Subcutaneous adipose tissue (tissue), 4 donors: ENCODE measurements around the gene SYNGR3. TPM values are rescaled to one million over a fixed set of nuclear protein-coding genes. Genes with fewer than 3 reads are reported as not detected.

Source experiments
- CTCF ChIP-seq: fragments of 450-650 bp; IDR thresholded peaks from one replicate; pipeline ENCODE4 v1.5.1; 2016; ENCODE audit warnings: low read depth, mild to moderate bottlenecking, control low read depth, antibody characterized with exemption, moderate library complexity
- small RNA-seq: library from RNA; depleted of rRNA; stranded (forward); fragments of <200 nt; gene quantifications from one replicate; pipeline ENCODE3, GENCODE V24; 2016
- total RNA-seq, 4 donors: library from RNA; depleted of rRNA; stranded (reverse); fragments of >200 nt; gene quantifications; one replicate each; pipeline ENCODE4 v1.1.0, GENCODE V29; 2016

The SYNGR3 gene
- total RNA-seq, 4 donors from 2014 or later = not detected

DNA sequence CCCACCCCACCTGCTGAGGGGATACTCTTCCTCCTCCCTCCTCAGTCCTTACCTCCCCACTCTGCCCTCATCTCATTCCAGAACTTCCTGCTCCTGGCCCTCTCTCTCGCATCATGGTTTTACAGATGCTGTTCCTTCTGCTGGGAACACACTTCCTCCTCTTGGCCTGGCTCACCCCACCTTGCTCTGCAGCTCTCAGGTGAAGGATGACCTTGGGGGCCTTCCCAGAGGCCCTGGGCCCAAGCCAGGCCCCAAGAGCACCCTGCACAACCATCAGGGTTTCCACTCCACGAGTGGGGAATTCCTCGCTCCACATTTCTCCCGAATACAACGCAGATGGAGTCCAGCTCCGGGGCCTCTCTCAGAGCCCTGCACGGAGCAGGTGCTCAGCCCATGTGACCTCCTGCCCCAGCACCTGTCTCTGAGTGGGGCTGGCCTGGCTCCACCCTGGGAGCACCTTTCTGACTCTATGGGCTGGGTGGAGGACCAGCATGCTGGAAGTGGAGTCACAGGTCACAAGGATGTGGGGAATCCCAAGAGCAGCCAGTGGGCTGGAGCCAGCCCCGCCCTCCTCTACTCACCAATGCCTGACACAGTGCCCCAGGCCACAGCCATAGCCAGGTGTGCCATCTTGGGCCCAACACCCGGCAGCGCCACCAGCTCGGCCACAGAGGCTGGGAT, 53.4 kb downstream of the SYNGR3 start:
- TF ChIP-seq CTCF = no peak

Small RNA genes within 50 kb of the gene (small RNA-seq; reads per million reads assigned to genes)
- gene AC005363.2 = not detected
- gene RN7SL219P = not detected
- not detected for gene SNORA10
- not detected for gene SNORA64

Other genes starting within 250 kb of the SYNGR3 start
- gene NME3, start 218.4 kb upstream of the SYNGR3 start, total RNA-seq = 100 to 1,000 TPM in 1 of 4 donors, 10 to 100 TPM in 3; 34.1 to 102 (median 62.8) TPM
- 10 to 100 TPM in 1 of 4 donors, 1 to 10 TPM in 3; 2.3 to 13.8 (median 5.2) TPM for gene EME2, start 217.2 kb upstream of the SYNGR3 start, total RNA-seq
- 10 to 100 TPM; 34.1 to 62.4 (median 57.2) TPM for gene MRPS34, start 216.8 kb upstream of the SYNGR3 start, total RNA-seq
- gene SPSB3, start 207.4 kb upstream of the SYNGR3 start, total RNA-seq = 100 to 1,000 TPM in 1 of 4 donors, 10 to 100 TPM in 3; 14.7 to 102 (median 64.5) TPM
- gene NUBP2, start 207.0 kb upstream of the SYNGR3 start, total RNA-seq = 10 to 100 TPM; 17.0 to 77.2 (median 49.7) TPM
- under 1 TPM in 1 of 4 donors, not detected in 3; 0.66 TPM for gene IGFALS, start 196.3 kb upstream of the SYNGR3 start, total RNA-seq
- 100 to 1,000 TPM in 2 of 4 donors, 10 to 100 TPM in 2; 50.4 to 121 (median 108) TPM for gene HAGH, start 163.1 kb upstream of the SYNGR3 start, total RNA-seq
- gene FAHD1, start 162.8 kb upstream of the SYNGR3 start, total RNA-seq = 10 to 100 TPM; 25.4 to 42.0 (median 30.8) TPM
- not detected for gene MEIOB, start 117.8 kb upstream of the SYNGR3 start, total RNA-seq
- not detected for gene HS3ST6, start 71.6 kb upstream of the SYNGR3 start, total RNA-seq
- 10 to 100 TPM; 11.2 to 30.0 (median 18.1) TPM for gene MSRB1, start 46.8 kb upstream of the SYNGR3 start, total RNA-seq
- not detected for gene RPL3L, start 35.3 kb upstream of the SYNGR3 start, total RNA-seq
- 100 to 1,000 TPM; 120 to 198 (median 186) TPM for gene NDUFB10, start 30.4 kb upstream of the SYNGR3 start, total RNA-seq
- 1,000 to 10,000 TPM; 1,492 to 1,850 (median 1,797) TPM for gene RPS2, start 25.1 kb upstream of the SYNGR3 start, total RNA-seq
- gene RNF151, start 23.1 kb upstream of the SYNGR3 start, total RNA-seq = not detected
- 10 to 100 TPM; 20.9 to 30.6 (median 26.6) TPM for gene TBL3, start 17.9 kb upstream of the SYNGR3 start, total RNA-seq
- gene NOXO1, start 8.5 kb upstream of the SYNGR3 start, total RNA-seq = not detected
- gene GFER, start 5.8 kb upstream of the SYNGR3 start, total RNA-seq = 10 to 100 TPM in 3 of 4 donors, 1 to 10 TPM in 1; 9.1 to 17.4 (median 16.1) TPM
- 10 to 100 TPM; 13.9 to 45.0 (median 15.0) TPM for gene ZNF598, start 19.9 kb downstream of the SYNGR3 start, total RNA-seq
- gene NPW, start 29.8 kb downstream of the SYNGR3 start, total RNA-seq = not detected
- 100 to 1,000 TPM in 1 of 4 donors, 10 to 100 TPM in 3; 15.1 to 140 (median 48.9) TPM for gene NHERF2, start 36.9 kb downstream of the SYNGR3 start, total RNA-seq
- 10 to 100 TPM in 2 of 4 donors, 1 to 10 TPM in 2; 6.5 to 21.7 (median 12.0) TPM for gene NTHL1, start 57.9 kb downstream of the SYNGR3 start, total RNA-seq
- gene TSC2, start 58.0 kb downstream of the SYNGR3 start, total RNA-seq = 100 to 1,000 TPM in 1 of 4 donors, 10 to 100 TPM in 3; 31.1 to 110 (median 50.2) TPM
- gene PKD1, start 145.9 kb downstream of the SYNGR3 start, total RNA-seq = 100 to 1,000 TPM in 2 of 4 donors, 10 to 100 TPM in 2; 40.1 to 318 (median 76.1) TPM
- 1 to 10 TPM in 1 of 4 donors, not detected in 3; 3.0 TPM for gene RAB26, start 158.7 kb downstream of the SYNGR3 start, total RNA-seq
- 10 to 100 TPM; 19.1 to 45.0 (median 31.1) TPM for gene TRAF7, start 165.8 kb downstream of the SYNGR3 start, total RNA-seq
- gene CASKIN1, start 206.6 kb downstream of the SYNGR3 start, total RNA-seq = not detected
- gene MLST8, start 215.5 kb downstream of the SYNGR3 start, total RNA-seq = 10 to 100 TPM; 29.3 to 58.8 (median 38.0) TPM
- 1 to 10 TPM in 3 of 4 donors, under 1 TPM in 1; 0.66 to 6.0 (median 4.1) TPM for gene BRICD5, start 220.9 kb downstream of the SYNGR3 start, total RNA-seq
- gene PGP, start 224.9 kb downstream of the SYNGR3 start, total RNA-seq = 10 to 100 TPM in 3 of 4 donors, 1 to 10 TPM in 1; 7.7 to 21.1 (median 10.3) TPM
- 10 to 100 TPM in 3 of 4 donors, 1 to 10 TPM in 1; 9.6 to 33.2 (median 16.8) TPM for gene E4F1, start 233.6 kb downstream of the SYNGR3 start, total RNA-seq
- under 1 TPM in 2 of 4 donors, not detected in 2; 0.34 to 0.82 TPM for gene DNASE1L2, start 246.5 kb downstream of the SYNGR3 start, total RNA-seq